K562 (cell line): ENCODE data around the gene BRICD5. TPM values are rescaled to one million over a fixed set of nuclear protein-coding genes. Genes with fewer than 3 reads are reported as not detected.
A peak's percentile ranks its signal among the peaks of the same experiment; 100 is the strongest.

Experiments used
- ASH1L ChIP-seq: fragments of 450-650 bp; IDR thresholded peaks from 2 replicates; pipeline ENCODE4 v1.6.1; 2018; ENCODE audit warnings: borderline replicate concordance, mild to moderate bottlenecking, low read depth; ENCODE audit not compliant: partially characterized antibody
- CCNT2 ChIP-seq: IDR thresholded peaks from 2 replicates; pipeline ENCODE4 v1.6.1; 2011; ENCODE audit warnings: borderline replicate concordance, low read depth, mild to moderate bottlenecking, moderate library complexity, mixed read lengths, low read length; ENCODE audit not compliant: insufficient read length; ENCODE audit errors: extremely low read depth
- E2F3 ChIP-seq: fragments of 250-450 bp; sonication (Bioruptor Pico); IDR thresholded peaks from 2 replicates; pipeline ENCODE4 v1.4.0; 2020; ENCODE audit warnings: mild to moderate bottlenecking
- ETV6 ChIP-seq, 3 experiments: fragments of 150-350 bp in 1 of 3; sonication (generic) in 1 of 3; formaldehyde crosslinking in 1 of 3; IDR thresholded peaks; 2 replicates each; pipeline versions ENCODE4 v1.6.1 to v1.8.0; 2014 to 2022; ENCODE audit warnings: borderline replicate concordance in 2 of 3, low read depth in 2 of 3, antibody characterized with exemption in 1 of 3, low read length in 1 of 3, mild to moderate bottlenecking in 1 of 3, missing genetic modification reagents in 1 of 3
- GTF2A2 ChIP-seq: IDR thresholded peaks from 2 replicates; pipeline ENCODE4 v1.6.1; 2016; ENCODE audit warnings: mild to moderate bottlenecking, missing genetic modification characterization, missing compliant biosample characterization
- HMG20B ChIP-seq: fragments of 250-450 bp; sonication (Bioruptor Pico); IDR thresholded peaks from 2 replicates; pipeline ENCODE4 v1.5.0; 2021; ENCODE audit warnings: mild to moderate bottlenecking
- MAFG ChIP-seq: fragments of 450-650 bp; conservative IDR thresholded peaks from 2 replicates; pipeline ENCODE4 v1.6.1; 2016; ENCODE audit warnings: missing genetic modification characterization, missing compliant biosample characterization
- MED1 ChIP-seq: sonication (generic); formaldehyde crosslinking; IDR thresholded peaks from 2 replicates; pipeline ENCODE4 v1.8.1; 2023; ENCODE audit warnings: missing genetic modification reagents, borderline replicate concordance
- NFE2L1 ChIP-seq: fragments of 450-650 bp; IDR thresholded peaks from 2 replicates; pipeline ENCODE4 v1.6.1; 2016; ENCODE audit warnings: missing genetic modification characterization, low read depth, mild to moderate bottlenecking, missing compliant biosample characterization, moderate library complexity, borderline replicate concordance
- POLR2B ChIP-seq: fragments of 450-650 bp; IDR thresholded peaks from 2 replicates; pipeline ENCODE4 v1.6.1; 2018; ENCODE audit warnings: low read depth; ENCODE audit not compliant: partially characterized antibody
- SREBF2 ChIP-seq: sonication (generic); formaldehyde crosslinking; IDR thresholded peaks from 2 replicates; pipeline ENCODE4 v1.4.0; 2020; ENCODE audit warnings: mild to moderate bottlenecking, missing genetic modification reagents
- TAF15 ChIP-seq: fragments of 200-400 bp; formaldehyde crosslinking; IDR thresholded peaks from 2 replicates; pipeline ENCODE4 v1.6.1; 2017; ENCODE audit warnings: mild to moderate bottlenecking, low read depth, low read length, moderate library complexity
- WHSC1 ChIP-seq: IDR thresholded peaks from one replicate; pipeline ENCODE4 v1.6.1; 2012; ENCODE audit warnings: low read length, control low read depth, inconsistent platforms
- YY1 ChIP-seq, 3 experiments: IDR thresholded peaks; 2 replicates each; pipeline ENCODE4 v1.6.1; 2011; ENCODE audit warnings: low read length in 2 of 3, mild to moderate bottlenecking in 2 of 3, moderate library complexity in 2 of 3, borderline replicate concordance in 1 of 3, control low read depth in 1 of 3, low read depth in 1 of 3; ENCODE audit not compliant: insufficient read depth in 3 of 3, insufficient replicate concordance in 2 of 3, control insufficient read depth in 1 of 3, insufficient read length in 1 of 3; ENCODE audit errors: extremely low read depth in 1 of 3
- ZBTB7A ChIP-seq: IDR thresholded peaks from 2 replicates; pipeline ENCODE4 v1.6.1; 2011; ENCODE audit warnings: low read depth, mild to moderate bottlenecking, low read length, moderate library complexity, borderline replicate concordance; ENCODE audit not compliant: control insufficient read depth
- ZNF3 ChIP-seq: fragments of 250-450 bp; sonication (Bioruptor Pico); IDR thresholded peaks from 2 replicates; pipeline ENCODE4 v1.5.0; 2021; ENCODE audit warnings: mild to moderate bottlenecking, moderate library complexity
- ZNF354B ChIP-seq: fragments of 250-450 bp; sonication (Bioruptor Pico); IDR thresholded peaks from 2 replicates; pipeline ENCODE4 v1.4.0; 2020
- ZNF586 ChIP-seq: fragments of 450-650 bp; formaldehyde crosslinking; conservative IDR thresholded peaks from 2 replicates; pipeline ENCODE4 v1.4.0; 2020; ENCODE audit warnings: mild to moderate bottlenecking, moderate library complexity
- polyA plus RNA-seq, 8 experiments: library from polyadenylated mRNA; depleted of rRNA in 4 of 8; stranded (reverse) in 5 of 8; unstranded in 3 of 8; fragments of >200 nt; fragmentation: Nextera tagmentation in 2 of 8; fragmentation: Illumina TruSeq in 1 of 8; extraction: Ambion mirVana in 2 of 8; extraction: Trizol in 1 of 8; gene quantifications; 2 replicates each; pipeline versions ENCODE4 v1.2.1 to v1.2.3, GENCODE V29; 2011 to 2014; ENCODE audit warnings: inconsistent platforms in 1 of 8, missing spikeins in 1 of 8
- total RNA-seq, 7 experiments: library from RNA; depleted of rRNA in 6 of 7; stranded (reverse); fragments of >200 nt in 6 of 7; fragmentation: Illumina TruSeq in 2 of 7; extraction: Trizol in 2 of 7; gene quantifications; 2 replicates each; pipeline versions ENCODE4 v1.2.1 to v1.2.3, GENCODE V29; 2011 to 2021; ENCODE audit warnings: low replicate concordance in 1 of 7
- TF ChIP-seq, protein P1 (sequence below): fragments of 250-450 bp; sonication (Bioruptor Pico); IDR thresholded peaks from 2 replicates; pipeline ENCODE4 v1.9.0; 2021; ENCODE audit warnings: mild to moderate bottlenecking
- TF ChIP-seq, protein P2 (sequence below), 2 experiments: fragments of 250-450 bp in 1 of 2; fragments of 450-650 bp in 1 of 2; sonication (Bioruptor Pico) in 1 of 2; IDR thresholded peaks; 2 replicates each; pipeline versions ENCODE4 v1.6.1 to v1.8.0; 2016 to 2021; ENCODE audit warnings: mild to moderate bottlenecking in 2 of 2, moderate library complexity in 2 of 2, missing compliant biosample characterization in 1 of 2, missing genetic modification characterization in 1 of 2
- TF ChIP-seq, protein P3 (sequence below): fragments of 450-650 bp; formaldehyde crosslinking; IDR thresholded peaks from 2 replicates; pipeline ENCODE4 v1.4.0; 2020; ENCODE audit warnings: mild to moderate bottlenecking, mixed read lengths
- TF ChIP-seq, protein P4 (sequence below): fragments of 250-450 bp; sonication (Bioruptor Pico); IDR thresholded peaks from 2 replicates; pipeline ENCODE4 v1.4.0; 2020; ENCODE audit warnings: mild to moderate bottlenecking

BRICD5 gene
- total and polyA plus RNA-seq, 9 of the 15 experiments (the other 6 are each of a cell fraction or from before 2014, with no cell fraction given) = 0.24 to 15.1 (median 2.4) TPM; not detected in 1

DNA sequence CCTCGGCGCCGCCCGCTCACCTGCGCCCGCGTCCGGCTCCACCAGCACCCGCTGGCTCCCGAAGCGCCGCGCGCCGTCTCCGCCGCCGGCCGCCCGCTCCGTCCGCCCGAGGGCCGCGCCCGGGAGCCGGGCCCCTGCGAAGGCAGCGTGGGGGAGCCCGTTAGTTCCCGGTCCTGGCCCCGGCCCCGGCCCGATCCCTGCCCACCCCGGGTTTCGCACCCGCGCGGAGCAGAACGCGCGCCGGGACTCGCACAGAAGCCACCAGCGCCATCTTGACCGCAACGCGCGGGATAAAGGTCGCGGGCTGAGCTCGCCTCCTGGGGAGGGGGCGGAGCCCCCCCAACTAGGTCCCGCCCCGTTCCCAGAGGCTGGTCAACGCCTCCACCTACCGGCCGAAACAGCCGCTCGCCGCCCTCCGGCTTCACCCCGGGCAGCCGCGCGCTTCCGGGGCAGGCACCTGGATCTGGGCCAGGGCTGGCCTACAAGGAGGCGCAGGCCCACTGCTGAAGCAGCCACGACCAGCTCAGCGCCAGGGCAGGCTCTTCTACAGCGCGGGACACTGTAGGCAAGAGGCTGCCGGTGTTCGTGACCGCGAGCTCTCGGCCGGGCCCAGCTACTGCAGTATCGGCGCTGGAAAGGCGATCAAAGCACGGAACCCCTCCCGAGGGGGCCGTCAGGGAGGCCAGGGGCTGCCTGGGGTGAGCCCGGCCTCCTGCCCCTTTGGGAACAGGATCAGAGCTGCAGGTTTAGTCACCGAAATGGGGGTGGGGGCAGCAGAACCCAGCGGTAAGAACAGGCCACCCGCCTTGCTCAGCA is 40.8 kb upstream of the BRICD5 start, which contains the start of gene ECI1 (continued):
- no peak for TF ChIP-seq ASH1L
- TF ChIP-seq, protein P1, sequence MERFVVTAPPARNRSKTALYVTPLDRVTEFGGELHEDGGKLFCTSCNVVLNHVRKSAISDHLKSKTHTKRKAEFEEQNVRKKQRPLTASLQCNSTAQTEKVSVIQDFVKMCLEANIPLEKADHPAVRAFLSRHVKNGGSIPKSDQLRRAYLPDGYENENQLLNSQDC = no peak
- TF ChIP-seq, protein P2, sequence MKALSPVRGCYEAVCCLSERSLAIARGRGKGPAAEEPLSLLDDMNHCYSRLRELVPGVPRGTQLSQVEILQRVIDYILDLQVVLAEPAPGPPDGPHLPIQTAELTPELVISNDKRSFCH (CRISPR knock-in tag; IDR thresholded peaks at IDR 0.05) = no peak
- TF ChIP-seq, protein P2 (tag; IDR thresholded peaks at IDR 0.05) = peak; percentile 87
- no peak for TF ChIP-seq TAF15
- peak; percentile 90; the same call in 1 of the 2 replicates for TF ChIP-seq ZBTB7A
- no peak for TF ChIP-seq ZNF354B
- peak; percentile 77; the same call in 1 of the 2 replicates for TF ChIP-seq E2F3
- no peak for TF ChIP-seq WHSC1
- no peak for TF ChIP-seq SREBF2
- TF ChIP-seq POLR2B = peak; percentile 62
- peak; percentile 91 for TF ChIP-seq CCNT2
- peak; percentile 80 to 98 (median 95) for TF ChIP-seq YY1 (IDR thresholded peaks at IDR 0.05; ENCODE audit: borderline replicate concordance in 1 of 3, control insufficient read depth in 1 of 3, extremely low read depth in 1 of 3, insufficient read depth in 3 of 3, insufficient read length in 1 of 3, insufficient replicate concordance in 2 of 3, low read depth in 1 of 3, low read length in 2 of 3)
- TF ChIP-seq GTF2A2 (tag) = no peak
- TF ChIP-seq, protein P3, sequence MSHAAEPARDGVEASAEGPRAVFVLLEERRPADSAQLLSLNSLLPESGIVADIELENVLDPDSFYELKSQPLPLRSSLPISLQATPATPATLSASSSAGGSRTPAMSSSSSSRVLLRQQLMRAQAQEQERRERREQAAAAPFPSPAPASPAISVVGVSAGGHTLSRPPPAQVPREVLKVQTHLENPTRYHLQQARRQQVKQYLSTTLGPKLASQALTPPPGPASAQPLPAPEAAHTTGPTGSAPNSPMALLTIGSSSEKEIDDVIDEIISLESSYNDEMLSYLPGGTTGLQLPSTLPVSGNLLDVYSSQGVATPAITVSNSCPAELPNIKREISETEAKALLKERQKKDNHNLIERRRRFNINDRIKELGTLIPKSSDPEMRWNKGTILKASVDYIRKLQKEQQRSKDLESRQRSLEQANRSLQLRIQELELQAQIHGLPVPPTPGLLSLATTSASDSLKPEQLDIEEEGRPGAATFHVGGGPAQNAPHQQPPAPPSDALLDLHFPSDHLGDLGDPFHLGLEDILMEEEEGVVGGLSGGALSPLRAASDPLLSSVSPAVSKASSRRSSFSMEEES (CRISPR knock-in tag) = no peak
- TF ChIP-seq HMG20B (CRISPR knock-in tag) = no peak
- 0 out of 2 replicates have a peak, but pooled peaks have one; percentile 79 for TF ChIP-seq MED1
- TF ChIP-seq MAFG (tag) = no peak
- TF ChIP-seq ZNF586 (CRISPR knock-in tag) = no peak
- TF ChIP-seq, protein P4, sequence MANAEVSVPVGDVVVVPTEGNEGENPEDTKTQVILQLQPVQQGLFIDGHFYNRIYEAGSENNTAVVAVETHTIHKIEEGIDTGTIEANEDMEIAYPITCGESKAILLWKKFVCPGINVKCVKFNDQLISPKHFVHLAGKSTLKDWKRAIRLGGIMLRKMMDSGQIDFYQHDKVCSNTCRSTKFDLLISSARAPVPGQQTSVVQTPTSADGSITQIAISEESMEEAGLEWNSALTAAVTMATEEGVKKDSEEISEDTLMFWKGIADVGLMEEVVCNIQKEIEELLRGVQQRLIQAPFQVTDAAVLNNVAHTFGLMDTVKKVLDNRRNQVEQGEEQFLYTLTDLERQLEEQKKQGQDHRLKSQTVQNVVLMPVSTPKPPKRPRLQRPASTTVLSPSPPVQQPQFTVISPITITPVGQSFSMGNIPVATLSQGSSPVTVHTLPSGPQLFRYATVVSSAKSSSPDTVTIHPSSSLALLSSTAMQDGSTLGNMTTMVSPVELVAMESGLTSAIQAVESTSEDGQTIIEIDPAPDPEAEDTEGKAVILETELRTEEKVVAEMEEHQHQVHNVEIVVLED (CRISPR knock-in tag) = no peak
- TF ChIP-seq NFE2L1 (tag) = no peak
- TF ChIP-seq ETV6 (IDR thresholded peaks at IDR 0.05; ENCODE audit: borderline replicate concordance in 1 of 2, low read depth in 2 of 2, low read length in 1 of 2) = no peak
- TF ChIP-seq ETV6 (CRISPR knock-in tag; IDR thresholded peaks at IDR 0.05; ENCODE audit: borderline replicate concordance) = no peak
- no peak for TF ChIP-seq ZNF3 (CRISPR knock-in tag)
